HT-29 (cell line): Measurements from ENCODE around the gene NEK3. TPM values are rescaled to one million over a fixed set of nuclear protein-coding genes. Genes with fewer than 3 reads are reported as not detected.
"Not testable (repeated sequence)": the region's sequence is repeated elsewhere in the genome, so short reads cannot be mapped to it uniquely, and the experiment has no call there.

Experiments used
- DNase-seq: peaks from one replicate; pipeline ENCODE4 v3.0.0-alpha.2; 2015; ENCODE audit warnings: low spot score
- total RNA-seq: library from RNA; depleted of rRNA; stranded (reverse); fragments of >200 nt; shearing (Covaris generic); gene quantifications from 2 replicates; pipeline ENCODE4 v1.2.3, GENCODE V29; 2014

Gene NEK3
- total RNA-seq, 1 experiment from 2014 or later: 16.9 TPM

GRCh38 chr13:52169839-52170238 lies 10.4 kb upstream of the NEK3 start:
- no peak for DNase-seq

- DNase-seq: no peak
Observed at GRCh38 chr13:52165411-52165810, 6.0 kb upstream of the NEK3 start.

- no peak for DNase-seq
Observed at GRCh38 chr13:52164989-52165388, 5.6 kb upstream of the NEK3 start.

- not testable (repeated sequence) for DNase-seq
Observed at GRCh38 chr13:52163878-52164277, 4.5 kb upstream of the NEK3 start.

GRCh38 chr13:52162279-52163101 lies 3.1 kb upstream of the NEK3 start:
- DNase-seq: peak; percentile 69

GRCh38 chr13:52161181-52161646 lies 1.8 kb upstream of the NEK3 start:
- DNase-seq: no peak

GRCh38 chr13:52160506-52160905 lies 1.1 kb upstream of the NEK3 start:
- DNase-seq: no peak

GRCh38 chr13:52160053-52160452 lies 656 bp upstream of the NEK3 start:
- DNase-seq: no peak

GRCh38 chr13:52158629-52159158 lies 703 bp downstream of the NEK3 start:
- DNase-seq: peak; percentile 37

- no peak for DNase-seq
Observed at GRCh38 chr13:52156724-52157261, 2.6 kb downstream of the NEK3 start.

- no peak for DNase-seq
Observed at GRCh38 chr13:52155177-52155576, 4.2 kb downstream of the NEK3 start.

GRCh38 chr13:52147225-52147624 lies 12.2 kb downstream of the NEK3 start:
- no peak for DNase-seq

- DNase-seq: peak; percentile 16
Observed at GRCh38 chr13:52141299-52141698, 18.1 kb downstream of the NEK3 start.

- DNase-seq: no peak
Observed at GRCh38 chr13:52137489-52137888, 21.9 kb downstream of the NEK3 start.

GRCh38 chr13:52136763-52137162 lies 22.6 kb downstream of the NEK3 start:
- DNase-seq: no peak

- DNase-seq: no peak
Observed at GRCh38 chr13:52130641-52131040, 28.8 kb downstream of the NEK3 start.

- DNase-seq: peak; percentile 77
Observed at GRCh38 chr13:52128714-52129700, 30.4 kb downstream of the NEK3 start, which contains the start of gene NEK5. NEK5 (minus strand) TSS chr13:52129073; CDS start chr13:52127482, 1,591 bp downstream.

GRCh38 chr13:52127783-52128702 lies 31.4 kb downstream of the NEK3 start:
- peak; percentile 96 for DNase-seq

- no peak for DNase-seq
Observed at GRCh38 chr13:52127378-52127777, 32.0 kb downstream of the NEK3 start.

- no peak for DNase-seq
Observed at GRCh38 chr13:52125547-52125946, 33.9 kb downstream of the NEK3 start.
